T-helper 2 cell treated with Interferon-gamma antibody and Interleukin-4, amounts not matched to agents 5 μg/mL and 100 μg/mL, for 36 hours (primary cell): ENCODE results near the gene COQ8A.

ENCODE experiments used
- DNase-seq: peaks from one replicate; pipeline ENCODE4 v3.0.0; 2021; ENCODE audit warnings: low spot score
- H3K27ac Mint-ChIP-seq: one replicate; pipeline ENCODE4 v1.8.0; 2021; ENCODE audit warnings: mild to moderate bottlenecking, mixed read lengths
- H3K27me3 Mint-ChIP-seq: one replicate; pipeline ENCODE4 v1.8.0; 2021; ENCODE audit warnings: low read depth, mixed read lengths
- H3K36me3 Mint-ChIP-seq: one replicate; pipeline ENCODE4 v1.8.0; 2021; ENCODE audit warnings: low read depth, mixed read lengths
- H3K4me1 Mint-ChIP-seq: one replicate; pipeline ENCODE4 v1.8.0; 2021; ENCODE audit warnings: low read depth, mixed read lengths
- H3K4me3 Mint-ChIP-seq: one replicate; pipeline ENCODE4 v1.8.0; 2022; ENCODE audit warnings: mild to moderate bottlenecking, moderate library complexity, mixed read lengths
- H3K9me3 Mint-ChIP-seq: one replicate; pipeline ENCODE4 v1.8.0; 2021; ENCODE audit warnings: mixed read lengths

Gene COQ8A

DNA sequence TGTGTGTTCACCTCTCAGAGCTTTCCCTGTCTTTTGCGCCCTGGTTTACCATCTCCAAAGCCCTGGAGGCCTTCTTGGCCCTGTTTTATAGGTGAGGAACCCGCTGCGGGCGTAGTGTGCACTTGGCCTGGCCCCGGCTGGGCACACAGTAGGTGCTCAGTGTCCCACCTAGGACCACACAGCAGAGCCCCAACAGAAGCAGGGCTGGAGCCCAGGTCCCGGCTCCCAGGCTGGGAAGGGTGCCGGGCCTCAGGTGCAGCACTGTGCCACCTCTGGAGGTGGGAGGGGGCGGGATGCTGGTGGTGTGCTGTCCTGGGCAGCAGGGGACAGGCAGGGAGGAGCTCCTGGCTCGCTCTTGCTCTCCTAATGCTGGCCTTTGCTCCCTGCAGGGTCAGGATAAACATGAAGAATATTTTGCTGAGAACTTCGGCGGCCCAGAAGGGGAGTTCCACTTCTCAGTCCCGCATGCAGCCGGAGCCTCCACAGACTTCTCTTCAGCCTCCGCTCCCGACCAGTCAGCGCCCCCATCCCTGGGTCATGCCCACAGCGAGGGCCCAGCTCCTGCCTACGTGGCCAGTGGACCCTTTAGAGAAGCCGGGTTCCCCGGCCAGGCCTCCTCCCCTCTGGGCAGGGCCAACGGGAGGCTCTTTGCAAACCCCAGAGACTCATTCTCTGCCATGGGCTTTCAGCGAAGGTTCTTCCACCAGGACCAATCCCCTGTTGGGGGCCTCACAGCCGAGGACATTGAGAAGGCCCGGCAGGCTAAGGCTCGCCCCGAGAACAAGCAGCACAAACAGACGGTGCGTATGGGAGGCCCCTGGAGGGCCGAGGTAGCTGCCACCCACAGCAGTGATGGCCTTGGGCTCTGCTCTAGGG lies 24.8 kb downstream of the COQ8A start:
- no peaks in the 10 kb centered on the region for H3K27me3 Mint-ChIP-seq
- no peak for DNase-seq
- peaks cover 9% of the 10 kb centered on the region for H3K36me3 Mint-ChIP-seq
- H3K9me3 Mint-ChIP-seq = peaks cover under 1% of the 10 kb centered on the region
- H3K4me3 Mint-ChIP-seq = no peak overlapping the region
- H3K4me1 Mint-ChIP-seq = peaks cover 2% of the 10 kb centered on the region
- no peak overlapping the region for H3K27ac Mint-ChIP-seq

DNA sequence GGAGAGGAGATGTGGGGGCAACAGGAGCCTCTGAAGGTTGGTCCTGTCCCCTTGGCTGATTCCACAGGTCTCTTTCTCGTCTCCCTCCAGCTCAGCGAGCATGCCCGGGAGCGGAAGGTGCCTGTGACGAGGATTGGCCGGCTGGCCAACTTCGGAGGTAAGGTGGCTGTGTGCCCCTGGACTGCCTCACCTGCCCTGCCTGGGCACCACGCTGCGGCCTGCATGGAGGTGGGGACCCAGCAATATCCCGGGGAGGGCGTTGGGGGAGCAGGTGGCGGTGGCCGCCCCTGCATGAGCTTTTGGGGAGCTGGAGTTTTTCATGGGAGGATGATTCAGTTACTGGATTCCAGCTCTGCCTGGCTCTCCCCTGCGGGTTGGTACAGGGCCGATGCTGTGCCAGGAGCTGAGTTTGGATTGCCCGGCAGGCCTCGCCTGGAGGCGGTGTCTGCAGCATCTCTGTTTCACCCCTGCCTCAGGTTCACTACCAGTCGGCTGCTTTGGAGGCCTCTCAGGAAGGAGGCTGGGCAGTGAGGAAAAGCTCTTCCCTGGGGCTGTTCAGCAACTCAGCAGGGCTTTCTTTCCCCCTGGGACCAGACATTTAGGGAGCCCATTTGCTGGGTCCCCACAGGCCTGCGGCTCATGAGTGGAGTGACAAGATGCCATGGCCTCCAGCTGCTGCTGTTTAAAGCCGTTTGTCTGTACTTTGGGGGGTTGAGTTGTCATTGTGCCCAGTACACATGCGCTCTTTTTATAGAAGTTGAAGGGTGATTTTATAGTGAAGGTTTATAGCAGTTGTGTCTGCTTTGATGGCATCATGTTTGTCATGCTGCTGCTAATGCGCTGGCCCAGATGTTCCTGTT lies 25.7 kb downstream of the COQ8A start:
- Mint-ChIP-seq H3K9me3 (no peaks in the 10 kb centered on the region), H3K36me3 (peaks cover 7% of the 10 kb centered on the region), H3K27ac (no peak overlapping the region), H3K4me3 (no peak overlapping the region), H3K4me1 (peaks cover 2% of the 10 kb centered on the region), H3K27me3 (no peaks in the 10 kb centered on the region)
- no peak for DNase-seq

- no peak for DNase-seq
- Mint-ChIP-seq H3K27me3 (no peaks in the 10 kb centered on the region), H3K4me1 (peaks cover 2% of the 10 kb centered on the region), H3K27ac (no peak overlapping the region), H3K36me3 (peaks cover 9% of the 10 kb centered on the region), H3K4me3 (no peak overlapping the region), H3K9me3 (peaks cover 3% of the 10 kb centered on the region)
Observed at GRCh38 chr1:226966683-226967082, 26.6 kb downstream of the COQ8A start.

DNA sequence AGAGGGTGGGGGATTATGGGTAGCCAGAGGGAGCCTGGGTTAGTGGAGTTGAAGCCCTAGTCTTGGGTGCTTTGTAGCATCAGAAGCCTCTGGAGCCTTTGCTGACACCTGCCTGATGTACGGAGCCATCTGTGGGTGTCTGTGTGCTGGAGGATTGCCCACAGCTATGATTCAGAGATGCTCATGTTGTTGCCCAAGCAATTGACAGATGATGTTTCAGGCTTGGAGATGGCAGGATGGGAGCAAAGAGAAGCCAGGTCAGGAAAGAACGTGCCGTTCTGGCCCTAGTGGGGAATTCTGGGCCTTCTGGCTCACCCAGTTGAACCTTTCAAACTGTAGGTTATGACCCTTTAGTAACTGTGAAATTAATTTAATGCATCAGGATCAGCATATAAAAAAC lies 27.6 kb downstream of the COQ8A start:
- no peaks in the 10 kb centered on the region for H3K27me3 Mint-ChIP-seq
- H3K36me3 Mint-ChIP-seq = peaks cover 14% of the 10 kb centered on the region
- peaks cover 2% of the 10 kb centered on the region for H3K4me1 Mint-ChIP-seq
- peaks cover 8% of the 10 kb centered on the region for H3K9me3 Mint-ChIP-seq
- H3K4me3 Mint-ChIP-seq = no peak overlapping the region
- DNase-seq = no peak
- no peak overlapping the region for H3K27ac Mint-ChIP-seq

DNA sequence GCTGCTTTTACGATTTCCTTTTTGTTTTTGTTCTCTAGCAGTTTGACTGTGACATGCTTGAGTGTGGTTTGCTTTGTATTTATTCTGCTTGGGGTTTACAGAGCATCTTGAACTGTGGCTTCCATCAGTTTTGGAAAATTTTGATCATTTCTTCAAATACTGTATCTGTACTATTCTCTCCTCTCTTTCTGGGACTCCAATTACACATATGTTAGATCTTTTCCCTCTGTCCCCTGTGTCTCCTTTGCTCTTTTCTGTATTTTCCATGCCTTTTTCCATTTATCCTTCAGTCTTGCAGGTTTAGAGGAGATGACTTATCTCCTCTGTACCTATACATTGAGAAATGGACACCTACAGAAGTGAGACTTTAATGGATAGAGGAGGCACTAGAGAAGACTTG lies 31.7 kb downstream of the COQ8A start:
- H3K36me3 Mint-ChIP-seq = peaks cover 13% of the 10 kb centered on the region
- no peak overlapping the region for H3K4me3 Mint-ChIP-seq
- no peaks in the 10 kb centered on the region for H3K27me3 Mint-ChIP-seq
- H3K9me3 Mint-ChIP-seq = peaks cover 8% of the 10 kb centered on the region
- DNase-seq = no peak
- H3K27ac Mint-ChIP-seq = no peak overlapping the region
- no peaks in the 10 kb centered on the region for H3K4me1 Mint-ChIP-seq

DNA sequence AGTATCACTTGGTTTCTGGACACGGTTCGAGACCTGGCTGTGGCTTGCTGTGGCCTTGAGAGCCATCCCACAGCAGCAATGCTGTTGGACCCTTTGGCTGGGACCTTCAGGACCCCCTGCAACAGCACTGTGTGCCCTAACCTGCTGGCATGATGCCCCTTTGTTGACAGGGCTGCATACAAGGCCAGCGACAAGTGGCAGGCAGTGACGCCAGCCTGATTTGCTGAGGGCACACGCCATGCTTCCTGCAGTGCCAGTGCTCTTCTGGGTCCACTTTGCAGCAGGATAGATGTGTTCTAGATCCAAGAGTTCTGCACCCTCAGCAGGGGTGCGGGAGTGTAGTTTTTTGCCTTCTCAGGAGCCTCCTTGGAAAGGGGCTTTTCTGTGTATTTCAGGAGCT lies 32.8 kb downstream of the COQ8A start:
- Mint-ChIP-seq H3K36me3 (peaks cover 13% of the 10 kb centered on the region), H3K27me3 (no peaks in the 10 kb centered on the region), H3K9me3 (peaks cover 8% of the 10 kb centered on the region), H3K4me3 (no peak overlapping the region), H3K27ac (no peak overlapping the region), H3K4me1 (no peaks in the 10 kb centered on the region)
- no peak for DNase-seq

- Mint-ChIP-seq H3K4me1 (no peaks in the 10 kb centered on the region), H3K36me3 (peaks cover 13% of the 10 kb centered on the region), H3K27ac (no peak overlapping the region), H3K9me3 (peaks cover 8% of the 10 kb centered on the region), H3K4me3 (no peak overlapping the region), H3K27me3 (no peaks in the 10 kb centered on the region)
- DNase-seq = no peak
Observed at GRCh38 chr1:226973371-226973897, 33.3 kb downstream of the COQ8A start.

- no peak overlapping the region for H3K27ac Mint-ChIP-seq
- peaks cover 13% of the 10 kb centered on the region for H3K36me3 Mint-ChIP-seq
- DNase-seq = no peak
- peaks cover 8% of the 10 kb centered on the region for H3K9me3 Mint-ChIP-seq
- H3K4me1 Mint-ChIP-seq = no peaks in the 10 kb centered on the region
- no peak overlapping the region for H3K4me3 Mint-ChIP-seq
- no peaks in the 10 kb centered on the region for H3K27me3 Mint-ChIP-seq
Observed at GRCh38 chr1:226973898-226974543, 33.9 kb downstream of the COQ8A start.

- H3K4me1 Mint-ChIP-seq = no peaks in the 10 kb centered on the region
- peaks cover 9% of the 10 kb centered on the region for H3K36me3 Mint-ChIP-seq
- H3K4me3 Mint-ChIP-seq = no peak overlapping the region
- no peak for DNase-seq
- H3K27me3 Mint-ChIP-seq = no peaks in the 10 kb centered on the region
- no peak overlapping the region for H3K27ac Mint-ChIP-seq
- H3K9me3 Mint-ChIP-seq = peaks cover 8% of the 10 kb centered on the region
Observed at GRCh38 chr1:226974544-226975258, 34.6 kb downstream of the COQ8A start.

DNA sequence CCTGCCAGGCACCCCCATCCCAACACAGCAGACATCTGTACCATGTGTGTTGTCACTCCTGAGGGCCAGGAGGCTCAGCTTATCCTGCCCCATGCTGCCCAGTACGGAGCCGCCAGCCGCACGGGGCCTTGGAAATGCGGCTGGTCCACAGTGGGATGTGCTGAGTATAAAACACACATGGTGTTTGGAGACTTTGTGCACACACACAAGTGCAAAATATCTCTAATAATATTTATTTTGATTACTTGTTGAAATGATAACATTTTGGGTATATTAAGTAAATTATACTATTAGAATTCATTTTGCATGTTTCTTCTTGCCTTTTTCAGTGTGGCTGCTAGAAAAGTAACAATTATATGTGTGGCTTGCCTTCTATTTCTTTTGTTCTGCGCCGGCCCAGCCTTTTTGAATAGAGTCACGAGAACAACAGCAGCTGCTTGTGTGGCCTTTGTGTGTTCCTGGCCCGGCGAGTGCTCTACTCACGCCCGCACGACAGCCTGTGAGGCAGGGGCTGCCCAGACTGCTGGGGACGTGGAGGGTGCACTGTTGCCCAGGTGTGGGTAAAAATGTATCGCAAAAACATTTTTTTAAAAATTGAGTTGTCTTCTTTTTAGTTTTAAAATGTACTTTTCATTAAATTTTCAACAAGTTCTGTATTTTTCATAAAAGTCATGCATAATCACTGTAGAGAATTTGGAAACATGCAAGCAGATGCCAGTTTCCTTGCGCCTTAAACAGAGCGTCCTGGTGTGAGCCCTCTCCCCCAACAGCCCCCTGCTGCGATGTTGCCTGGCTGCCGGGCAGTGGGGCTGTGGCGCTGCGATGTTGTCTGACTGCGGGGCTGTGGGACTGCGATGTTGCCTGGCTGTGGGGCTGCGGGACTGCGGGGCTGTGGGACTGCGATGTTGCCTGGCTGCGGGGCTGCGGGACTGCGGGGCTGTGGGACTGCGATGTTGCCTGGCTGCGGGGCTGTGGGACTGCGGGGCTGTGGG lies 35.5 kb downstream of the COQ8A start:
- H3K36me3 Mint-ChIP-seq = peaks cover 7% of the 10 kb centered on the region
- H3K27ac Mint-ChIP-seq = no peak overlapping the region
- H3K4me1 Mint-ChIP-seq = no peaks in the 10 kb centered on the region
- no peak overlapping the region for H3K4me3 Mint-ChIP-seq
- peaks cover 8% of the 10 kb centered on the region for H3K9me3 Mint-ChIP-seq
- no peak for DNase-seq
- no peaks in the 10 kb centered on the region for H3K27me3 Mint-ChIP-seq

- DNase-seq = no peak
- Mint-ChIP-seq H3K4me3 (no peak overlapping the region), H3K27ac (no peak overlapping the region), H3K9me3 (peaks cover 7% of the 10 kb centered on the region), H3K36me3 (peaks cover 7% of the 10 kb centered on the region), H3K4me1 (no peaks in the 10 kb centered on the region), H3K27me3 (no peaks in the 10 kb centered on the region)
Observed at GRCh38 chr1:226976276-226976977, 36.3 kb downstream of the COQ8A start.

- DNase-seq = no peak
- Mint-ChIP-seq H3K36me3 (peaks cover 1% of the 10 kb centered on the region), H3K9me3 (peaks cover under 1% of the 10 kb centered on the region), H3K27ac (no peak overlapping the region), H3K27me3 (no peaks in the 10 kb centered on the region), H3K4me1 (no peaks in the 10 kb centered on the region), H3K4me3 (no peak overlapping the region)
Observed at GRCh38 chr1:226976978-226977642, 37.0 kb downstream of the COQ8A start.
